GM18861 (cell line): ENCODE results near the gene PCDH11X.
A peak's percentile ranks its signal among the peaks of the same experiment; 100 is the strongest.
"Not testable (repeated sequence)": the region's sequence is repeated elsewhere in the genome, so short reads cannot be mapped to it uniquely, and the experiment has no call there.

Experiments used
- ATAC-seq: cut with Tn5 transposase; IDR thresholded peaks from one replicate; pipeline ENCODE4 v1.9.1; 2021; ENCODE audit not compliant: unreplicated experiment

PCDH11X gene, protein sequence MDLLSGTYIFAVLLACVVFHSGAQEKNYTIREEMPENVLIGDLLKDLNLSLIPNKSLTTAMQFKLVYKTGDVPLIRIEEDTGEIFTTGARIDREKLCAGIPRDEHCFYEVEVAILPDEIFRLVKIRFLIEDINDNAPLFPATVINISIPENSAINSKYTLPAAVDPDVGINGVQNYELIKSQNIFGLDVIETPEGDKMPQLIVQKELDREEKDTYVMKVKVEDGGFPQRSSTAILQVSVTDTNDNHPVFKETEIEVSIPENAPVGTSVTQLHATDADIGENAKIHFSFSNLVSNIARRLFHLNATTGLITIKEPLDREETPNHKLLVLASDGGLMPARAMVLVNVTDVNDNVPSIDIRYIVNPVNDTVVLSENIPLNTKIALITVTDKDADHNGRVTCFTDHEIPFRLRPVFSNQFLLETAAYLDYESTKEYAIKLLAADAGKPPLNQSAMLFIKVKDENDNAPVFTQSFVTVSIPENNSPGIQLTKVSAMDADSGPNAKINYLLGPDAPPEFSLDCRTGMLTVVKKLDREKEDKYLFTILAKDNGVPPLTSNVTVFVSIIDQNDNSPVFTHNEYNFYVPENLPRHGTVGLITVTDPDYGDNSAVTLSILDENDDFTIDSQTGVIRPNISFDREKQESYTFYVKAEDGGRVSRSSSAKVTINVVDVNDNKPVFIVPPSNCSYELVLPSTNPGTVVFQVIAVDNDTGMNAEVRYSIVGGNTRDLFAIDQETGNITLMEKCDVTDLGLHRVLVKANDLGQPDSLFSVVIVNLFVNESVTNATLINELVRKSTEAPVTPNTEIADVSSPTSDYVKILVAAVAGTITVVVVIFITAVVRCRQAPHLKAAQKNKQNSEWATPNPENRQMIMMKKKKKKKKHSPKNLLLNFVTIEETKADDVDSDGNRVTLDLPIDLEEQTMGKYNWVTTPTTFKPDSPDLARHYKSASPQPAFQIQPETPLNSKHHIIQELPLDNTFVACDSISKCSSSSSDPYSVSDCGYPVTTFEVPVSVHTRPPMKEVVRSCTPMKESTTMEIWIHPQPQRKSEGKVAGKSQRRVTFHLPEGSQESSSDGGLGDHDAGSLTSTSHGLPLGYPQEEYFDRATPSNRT (N-terminal part only)

DNA sequence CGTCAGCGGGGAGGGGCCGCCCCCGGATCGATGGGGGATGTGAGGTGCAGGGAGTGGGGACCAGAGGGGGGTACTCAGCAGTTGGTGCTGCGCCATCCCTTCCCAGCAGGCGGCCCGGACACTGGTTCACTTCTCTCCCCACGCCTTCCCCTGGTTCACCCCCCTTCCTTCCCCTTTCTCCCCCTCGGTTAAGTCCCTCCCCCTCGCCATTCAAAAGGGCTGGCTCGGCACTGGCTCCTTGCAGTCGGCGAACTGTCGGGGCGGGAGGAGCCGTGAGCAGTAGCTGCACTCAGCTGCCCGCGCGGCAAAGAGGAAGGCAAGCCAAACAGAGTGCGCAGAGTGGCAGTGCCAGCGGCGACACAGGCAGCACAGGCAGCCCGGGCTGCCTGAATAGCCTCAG is at the start of gene PCDH11X:
TSS of gene PCDH11X (plus strand) at position 241 of the 400 bp plus-strand sequence. CDS start 56,130 bp downstream, outside the sequence.
- not testable (repeated sequence) for ATAC-seq

DNA sequence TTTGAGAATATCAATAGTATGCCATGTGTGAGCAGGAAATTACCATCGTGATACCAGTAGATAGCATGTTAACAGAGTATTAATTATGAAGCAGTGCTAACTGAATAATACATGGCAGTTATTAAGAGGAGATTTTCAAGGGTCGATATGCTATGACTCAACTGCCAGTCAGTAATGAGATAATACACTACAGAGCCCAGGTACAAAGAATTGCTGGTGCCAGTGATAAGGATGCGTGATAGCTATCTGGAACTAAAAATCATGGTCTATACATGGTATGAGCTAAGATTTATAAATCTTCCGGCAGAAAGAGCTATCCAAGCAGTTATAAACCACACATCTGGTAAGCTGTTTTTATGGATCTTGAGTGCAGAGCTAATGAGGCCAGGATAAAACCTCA is 31.7 kb upstream of the PCDH11X start:
- not testable (repeated sequence) for ATAC-seq

DNA sequence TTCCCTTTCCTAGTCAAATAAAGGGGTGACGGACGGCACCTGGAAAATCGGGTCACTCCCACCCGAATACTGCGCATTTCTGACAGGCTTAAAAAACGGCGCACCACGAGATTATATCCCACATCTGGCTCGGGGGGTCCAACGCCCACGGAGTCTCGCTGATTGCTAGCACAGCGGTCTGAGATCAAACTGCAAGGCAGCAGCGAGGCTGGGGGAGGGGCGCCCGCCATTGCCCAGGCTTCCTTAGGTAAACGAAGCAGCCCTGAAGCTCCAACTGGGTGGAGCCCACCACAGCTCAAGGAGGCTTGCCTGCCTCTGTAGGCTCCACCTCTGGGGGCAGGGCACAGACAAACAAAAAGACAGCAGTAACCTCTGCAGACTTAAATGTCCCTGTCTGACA is 26.2 kb upstream of the PCDH11X start:
- ATAC-seq = not testable (repeated sequence)

DNA sequence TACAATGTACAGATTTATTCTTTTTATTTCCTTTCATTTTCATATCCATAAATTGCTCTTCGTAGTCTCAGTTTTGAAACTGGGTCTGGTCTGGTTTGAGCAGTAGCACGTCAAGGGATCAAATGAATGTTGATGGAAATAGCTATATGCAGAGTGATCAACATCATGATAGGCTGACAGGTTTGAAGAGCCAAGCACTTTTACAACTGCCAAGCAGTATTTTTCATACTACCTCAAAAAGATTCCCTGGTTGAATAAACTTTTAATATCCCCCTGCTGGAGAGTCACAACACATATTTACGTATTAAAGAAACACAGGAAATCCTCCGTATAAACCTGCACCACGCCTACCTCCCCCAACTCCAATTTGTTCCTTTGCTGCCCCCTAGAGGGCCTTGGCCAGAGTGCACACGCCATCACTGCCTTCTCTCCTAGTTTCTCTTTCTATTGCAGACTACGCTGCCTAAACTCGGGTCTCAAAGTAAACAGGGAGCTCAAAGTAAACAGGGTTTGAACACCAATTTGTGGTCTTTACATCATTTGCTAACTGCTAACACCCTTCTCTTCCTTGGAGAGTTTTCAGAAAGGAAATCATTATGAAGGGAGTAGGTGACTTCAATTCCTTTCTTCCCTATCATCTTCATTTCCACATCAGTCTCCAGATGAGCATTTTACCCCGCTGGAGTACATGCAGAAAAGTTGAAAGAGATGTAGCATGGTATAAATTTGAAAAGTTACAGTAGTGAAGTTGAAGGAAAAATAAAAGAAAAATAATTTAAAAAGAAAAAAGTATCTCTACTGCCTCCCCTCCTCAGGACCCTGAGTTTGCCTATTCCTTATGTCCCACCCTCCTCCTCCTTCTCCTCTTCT is 8.3 kb upstream of the PCDH11X start:
- ATAC-seq = peak; percentile 96

DNA sequence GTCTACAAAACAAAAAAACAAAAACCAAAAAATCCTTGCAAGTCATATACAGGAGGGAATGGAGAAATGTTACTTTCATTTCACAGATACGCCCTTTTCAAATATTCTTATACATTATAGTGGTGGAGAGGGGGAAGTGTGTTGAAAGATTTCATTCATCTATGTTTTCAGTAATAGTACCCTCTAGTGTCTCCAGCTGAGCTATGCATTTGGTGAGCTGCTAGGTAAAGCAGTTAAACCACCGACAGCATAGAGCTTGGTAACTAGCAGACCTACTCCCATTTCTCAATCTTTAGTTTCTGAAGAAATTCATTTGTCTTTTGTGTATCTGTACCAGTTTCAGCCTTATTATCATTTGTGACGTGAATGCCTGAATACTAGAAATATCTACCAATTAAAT is 5.2 kb upstream of the PCDH11X start:
- not testable (repeated sequence) for ATAC-seq

DNA sequence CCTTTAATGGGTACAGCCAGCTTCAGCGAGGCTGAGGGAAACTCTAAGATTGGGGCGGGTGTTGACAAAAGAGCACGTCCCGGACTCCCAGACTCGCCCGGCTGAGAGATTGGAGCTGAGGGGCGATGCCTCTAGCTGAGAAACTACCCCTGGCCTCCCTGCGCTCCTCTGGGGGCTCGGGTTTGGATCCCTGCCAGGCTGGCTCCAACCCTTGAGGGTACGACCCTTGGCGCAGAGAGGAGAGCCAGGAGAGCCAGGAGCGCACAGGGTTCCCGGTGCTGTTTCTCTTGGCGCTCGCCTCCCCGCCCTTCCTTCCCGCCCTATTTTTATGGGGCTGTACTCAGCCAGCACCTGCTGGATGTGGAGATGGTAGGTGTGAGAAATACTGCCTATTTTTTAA is 833 bp downstream of the PCDH11X start:
- not testable (repeated sequence) for ATAC-seq

DNA sequence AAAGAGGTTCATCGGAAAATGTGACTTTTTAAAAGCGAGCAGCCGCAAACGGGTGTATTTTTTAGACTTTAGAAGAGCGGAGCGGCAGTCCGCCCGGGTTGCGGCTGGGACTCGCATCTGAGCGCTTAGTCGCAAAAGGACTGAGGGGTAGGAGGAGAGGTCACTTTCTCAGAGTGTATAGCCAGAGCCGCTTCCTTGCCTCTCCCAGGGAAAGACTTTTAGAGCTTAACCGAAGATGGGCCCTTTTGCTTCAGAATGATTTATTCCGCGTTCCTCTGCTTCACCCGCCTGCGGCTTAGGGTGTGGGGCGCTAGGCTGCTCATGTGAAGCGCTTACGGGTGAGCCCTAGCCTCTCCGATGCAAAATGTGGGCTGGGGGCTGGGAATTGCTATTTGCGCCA is 1.5 kb downstream of the PCDH11X start:
- not testable (repeated sequence) for ATAC-seq

DNA sequence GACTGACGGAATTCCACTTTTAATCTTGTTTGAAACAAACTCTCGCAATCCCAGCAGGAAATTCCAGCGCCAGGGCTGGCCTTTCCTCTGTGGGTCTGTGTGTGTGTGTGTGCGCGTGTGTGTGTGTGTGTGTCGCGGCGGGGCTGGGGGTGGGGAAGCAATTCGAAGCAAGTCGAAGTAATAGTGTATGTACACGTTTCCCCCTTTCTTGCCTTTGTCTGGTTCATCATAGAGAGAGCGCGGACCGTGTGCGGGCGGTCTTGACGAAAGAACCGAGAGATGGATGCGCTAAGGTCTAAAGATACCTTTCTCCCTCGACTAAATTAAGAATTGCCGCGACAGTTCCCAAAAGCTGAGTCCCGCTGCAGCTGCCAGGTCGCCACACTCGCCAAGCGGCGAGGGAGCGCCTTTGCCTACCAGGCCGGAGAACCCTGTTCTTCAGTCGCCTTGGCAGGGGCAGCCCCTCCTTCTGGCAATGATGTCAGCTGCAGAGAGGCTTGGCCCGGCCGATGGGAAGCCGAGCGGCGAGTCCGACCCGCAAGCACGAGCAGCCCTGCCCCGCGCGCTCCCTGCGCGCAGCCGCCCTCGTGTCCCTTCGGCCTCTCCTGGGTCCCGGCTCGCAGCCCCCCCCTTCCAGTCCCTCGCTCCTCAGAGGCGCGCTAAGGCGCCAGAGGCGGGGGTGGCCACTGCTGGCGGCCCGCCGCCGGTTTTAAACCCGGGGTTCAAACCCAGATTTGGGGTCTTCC is 2.6 kb downstream of the PCDH11X start:
- ATAC-seq = not testable (repeated sequence)

DNA sequence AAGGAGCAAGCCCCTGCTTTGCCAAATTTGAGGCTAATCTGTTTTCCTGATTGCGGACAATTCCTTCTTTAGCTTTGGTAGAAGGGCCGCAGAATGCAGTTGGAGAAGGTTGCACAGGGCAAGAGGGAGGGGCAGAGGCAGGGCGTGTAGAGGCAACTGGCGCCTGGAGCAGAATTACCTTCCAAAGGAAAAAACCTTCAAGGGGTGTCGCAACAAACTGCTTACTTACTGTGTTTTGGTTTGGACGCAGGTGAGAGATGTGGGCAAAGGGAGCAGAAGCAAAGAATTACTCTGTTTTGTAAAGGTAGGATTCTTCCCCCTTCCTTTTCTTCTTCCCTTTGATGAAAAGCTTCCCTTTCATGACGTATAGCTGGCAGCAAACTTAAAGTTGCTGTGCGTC is 3.6 kb downstream of the PCDH11X start:
- ATAC-seq = not testable (repeated sequence)

DNA sequence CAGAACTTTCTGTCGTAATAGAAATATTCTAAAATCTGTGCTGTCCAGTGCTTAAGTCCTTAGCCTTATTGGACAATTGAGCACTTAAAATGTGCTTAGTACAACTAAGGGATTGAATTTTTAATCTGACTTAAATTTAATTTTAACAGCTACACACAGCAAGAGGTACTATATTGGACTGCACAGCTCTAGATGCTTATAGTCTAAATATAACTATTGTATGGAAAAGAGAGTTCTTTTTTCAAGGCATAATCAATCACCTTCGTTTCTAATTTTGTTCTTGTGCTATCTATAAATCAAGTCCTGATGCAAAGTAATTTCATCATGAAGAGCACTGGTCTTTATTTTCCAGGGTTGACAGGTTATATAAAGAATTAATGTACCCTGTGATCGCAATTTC is 38.4 kb downstream of the PCDH11X start:
- not testable (repeated sequence) for ATAC-seq

DNA sequence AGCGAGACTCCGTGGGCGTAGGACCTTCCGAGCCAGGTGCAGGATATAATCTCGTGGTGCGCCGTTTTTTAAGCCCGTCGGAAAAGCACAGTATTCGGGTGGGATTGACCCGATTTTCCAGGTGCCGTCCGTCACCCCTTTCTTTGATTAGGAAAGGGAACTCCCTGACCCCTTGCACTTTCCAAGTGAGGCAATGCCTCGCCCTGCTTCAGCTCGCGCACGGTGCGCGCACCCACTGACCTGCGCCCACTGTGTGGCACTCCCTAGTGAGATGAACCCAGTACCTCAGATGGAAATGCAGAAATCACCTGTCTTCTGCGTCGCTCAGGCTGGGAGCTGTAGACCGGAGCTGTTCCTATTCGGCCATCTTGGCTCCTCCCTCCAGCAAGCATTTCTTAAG is 46.1 kb downstream of the PCDH11X start:
- not testable (repeated sequence) for ATAC-seq
